Caki2 (cell line): ENCODE measurements around the gene TMEM119. TPM values are rescaled to one million over a fixed set of nuclear protein-coding genes. Genes with fewer than 3 reads are reported as not detected.
"Not testable (repeated sequence)": the region's sequence is repeated elsewhere in the genome, so short reads cannot be mapped to it uniquely, and the experiment has no call there.

Experiments
- DNase-seq: peaks from one replicate; pipeline ENCODE4 v3.0.0-alpha.2; 2015; ENCODE audit warnings: low read depth
- in situ Hi-C: cut with HindIII; loops from 2 replicates; pipeline ENCODE4 v1.10.0; 2016; ENCODE audit warnings: low sequenced_read_pairs, low pct_unique_long_range_greater_than_20kb, mixed read lengths
- total RNA-seq: library from RNA; depleted of rRNA; stranded (reverse); fragments of >200 nt; shearing (Covaris generic); gene quantifications from 2 replicates; pipeline ENCODE4 v1.2.3, GENCODE V29; 2014; ENCODE audit warnings: low replicate concordance

The TMEM119 gene
- total RNA-seq, 1 experiment from 2014 or later, result not detected

GRCh38 chr12:108576660-108577234 is 21.1 kb downstream of the TMEM119 start:
- no peak for DNase-seq
- in situ Hi-C loops, result no loop called here

GRCh38 chr12:108575199-108575912 is 22.5 kb downstream of the TMEM119 start:
- in situ Hi-C loops, result no loop called here
- no peak for DNase-seq

GRCh38 chr12:108574276-108574675 is 23.6 kb downstream of the TMEM119 start:
- in situ Hi-C loops, DNase-seq: not testable (repeated sequence)

- in situ Hi-C loops, result no loop called here
- DNase-seq, result no peak
Observed at GRCh38 chr12:108573317-108573716, 24.6 kb downstream of the TMEM119 start.

- DNase-seq, result peak; percentile 8
- in situ Hi-C loops, result no loop called here
Observed at GRCh38 chr12:108572166-108572790, 25.6 kb downstream of the TMEM119 start.

GRCh38 chr12:108571609-108572165 is 26.2 kb downstream of the TMEM119 start:
- in situ Hi-C loops, result no loop called here
- no peak for DNase-seq

GRCh38 chr12:108570743-108571608 is 26.9 kb downstream of the TMEM119 start:
- in situ Hi-C loops, result no loop called here
- DNase-seq, result no peak

- DNase-seq, result no peak
- in situ Hi-C loops, result no loop called here
Observed at GRCh38 chr12:108568338-108569154, 29.3 kb downstream of the TMEM119 start.

GRCh38 chr12:108567406-108568337 is 30.2 kb downstream of the TMEM119 start:
- in situ Hi-C loops, result no loop called here

GRCh38 chr12:108566452-108566851 is 31.4 kb downstream of the TMEM119 start:
- DNase-seq, result no peak
- in situ Hi-C loops, result no loop called here

More at GRCh38 chr12:108567406-108568337, 30.2 kb downstream of the TMEM119 start:
- DNase-seq, result peak; percentile 59

- in situ Hi-C loops, result no loop called here
- peak; percentile 73 for DNase-seq
Observed at GRCh38 chr12:108565976-108566375, 31.9 kb downstream of the TMEM119 start.

GRCh38 chr12:108565146-108565545 is 32.7 kb downstream of the TMEM119 start:
- DNase-seq, result no peak
- in situ Hi-C loops, result no loop called here

GRCh38 chr12:108564724-108565123 is 33.2 kb downstream of the TMEM119 start:
- DNase-seq, result no peak
- in situ Hi-C loops, result no loop called here

GRCh38 chr12:108563804-108564151 is 34.1 kb downstream of the TMEM119 start:
- no peak for DNase-seq
- in situ Hi-C loops, result no loop called here

- DNase-seq, result peak; percentile 80
- in situ Hi-C loops, result no loop called here
Observed at GRCh38 chr12:108563136-108563803, 34.6 kb downstream of the TMEM119 start.
